K562 (cell line): Measurements from ENCODE around the gene ABCA4. TPM values are rescaled to one million over a fixed set of nuclear protein-coding genes. Genes with fewer than 3 reads are reported as not detected.

Experiments
- ATAC-seq: fragments of 200-7000 bp; cut with Tn5 transposase; 3 replicates; pipeline ENCODE4 v1.9.1; 2020; ENCODE audit warnings: moderate library complexity
- BruUV-seq: library from RNA; stranded (reverse); fragments of 400-500 nt; replicated peaks from 2 replicates; lab custom pipeline; 2021; lab: Mats Ljungman, UMichigan
- CTCF ChIA-PET: fragments of 300-600 bp; formaldehyde crosslinking; extraction: SDS; loops from one replicate; lab custom pipeline; 2021; ENCODE audit warnings: low intra/inter-chr PET ratio; lab: Yijun Ruan, JAX
- POLR2A ChIA-PET: fragments of 300-600, 350-650 bp; sonication (Branson Sonifier 250); formaldehyde crosslinking; extraction: SDS; loops from one replicate; lab custom pipeline; 2021; ENCODE audit warnings: antibody characterized with exemption, inconsistent platforms; lab: Yijun Ruan, JAX
- DNase-seq, 4 experiments: peaks; one replicate each; pipeline versions ENCODE4 v3.0.0 to v3.0.0-alpha.2; 2011 to 2018; ENCODE audit warnings: low spot score in 3 of 4, mixed read lengths in 3 of 4; ENCODE audit errors: extremely low read depth in 1 of 4
- FAIRE-seq: peaks from 2 replicates; lab custom pipeline; 2011; peaks lifted over from hg19 to GRCh38; lab: Jason Lieb, UNC
- H2AFZ ChIP-seq: 2 replicates; pipeline ENCODE4 v1.6.0; 2011; ENCODE audit warnings: low read depth, low read length, control low read depth, inconsistent platforms
- H3K27ac ChIP-seq: fragments of 200-600 bp; 3 replicates; pipeline ENCODE4 v1.8.0; 2011; ENCODE audit warnings: low read depth, mild to moderate bottlenecking, control low read depth, inconsistent platforms, low read length, moderate library complexity, mixed read lengths; ENCODE audit errors: extremely low read depth
- H3K27me3 ChIP-seq, 2 experiments: fragments of 300-600 bp in 1 of 2; 2 replicates in 1 of 2; 3 replicates in 1 of 2; pipeline versions ENCODE4 v1.6.0 to v1.8.0; 2011; ENCODE audit warnings: inconsistent platforms in 2 of 2, low read length in 2 of 2, mild to moderate bottlenecking in 1 of 2, mixed read lengths in 1 of 2, moderate library complexity in 1 of 2; ENCODE audit not compliant: control insufficient read depth in 2 of 2, insufficient read depth in 2 of 2
- H3K36me3 ChIP-seq: fragments of 300-600 bp; 3 replicates; pipeline ENCODE4 v1.8.0; 2011; ENCODE audit warnings: mild to moderate bottlenecking, low read length, inconsistent platforms; ENCODE audit not compliant: control insufficient read depth, insufficient read depth
- H3K4me1 ChIP-seq, 2 experiments: fragments of 200-600 bp in 1 of 2; replicated peaks in 1 of 2; 2 replicates in 1 of 2; 3 replicates in 1 of 2; pipeline versions ENCODE4 v1.5.1 to v1.8.0; 2011; ENCODE audit warnings: inconsistent platforms in 2 of 2, low read length in 2 of 2, mild to moderate bottlenecking in 1 of 2, mixed read lengths in 1 of 2, moderate library complexity in 1 of 2; ENCODE audit not compliant: control insufficient read depth in 2 of 2, insufficient read depth in 2 of 2
- H3K4me2 ChIP-seq: 2 replicates; pipeline ENCODE4 v1.6.1; 2011; ENCODE audit warnings: low read length, control low read depth, inconsistent platforms, mixed read lengths; ENCODE audit not compliant: insufficient read depth
- H3K4me3 ChIP-seq: fragments of 200-600 bp; sonication (generic), shearing (Covaris generic); 2 replicates; pipeline ENCODE4 v1.5.1; 2016; ENCODE audit warnings: control low read depth, inconsistent platforms
- H3K79me2 ChIP-seq: fragments of 200-600 bp; 3 replicates; pipeline ENCODE4 v1.8.0; 2011; ENCODE audit warnings: low read length, inconsistent platforms; ENCODE audit not compliant: control insufficient read depth, insufficient read depth
- H3K9ac ChIP-seq, 2 experiments: 2 replicates each; pipeline versions ENCODE4 v1.6.0 to v1.6.1; 2011; ENCODE audit warnings: low read depth in 2 of 2, low read length in 2 of 2, control low read depth in 1 of 2, inconsistent platforms in 1 of 2, mild to moderate bottlenecking in 1 of 2, mixed read lengths in 1 of 2; ENCODE audit not compliant: insufficient read depth in 1 of 2
- H3K9me1 ChIP-seq: one replicate; pipeline ENCODE4 v1.6.0; 2011; ENCODE audit warnings: inconsistent platforms, mild to moderate bottlenecking, low read length, moderate library complexity; ENCODE audit not compliant: control insufficient read depth, insufficient read depth
- H3K9me3 ChIP-seq: replicated peaks from 2 replicates; pipeline ENCODE4 v1.5.1; 2011; ENCODE audit warnings: low read depth, low read length, inconsistent platforms; ENCODE audit not compliant: control insufficient read depth, insufficient read depth
- H4K20me1 ChIP-seq: replicated peaks from 2 replicates; pipeline ENCODE4 v1.6.1; 2011; ENCODE audit warnings: low read length, inconsistent platforms, mixed read lengths; ENCODE audit not compliant: control insufficient read depth, insufficient read depth
- LEF1 ChIP-seq: fragments of 450-650 bp; IDR thresholded peaks from 2 replicates; pipeline ENCODE4 v1.6.1; 2016; ENCODE audit warnings: mild to moderate bottlenecking
- MECOM ChIP-seq: fragments of 250-450 bp; sonication (Bioruptor Pico); IDR thresholded peaks from 2 replicates; pipeline ENCODE4 v1.8.0; 2022; ENCODE audit warnings: inconsistent platforms
- PCBP1 ChIP-seq: fragments of 200-400 bp; formaldehyde crosslinking; IDR thresholded peaks from 2 replicates; pipeline ENCODE4 v1.6.1; 2018; ENCODE audit warnings: mild to moderate bottlenecking, low read depth, low read length; ENCODE audit not compliant: poor library complexity, severe bottlenecking
- TCF7 ChIP-seq: sonication (generic); IDR thresholded peaks from 2 replicates; pipeline ENCODE4 v1.6.1; 2016; ENCODE audit warnings: antibody characterized with exemption, borderline replicate concordance
- ZNF778 ChIP-seq: fragments of 450-650 bp; formaldehyde crosslinking; IDR thresholded peaks from 2 replicates; pipeline ENCODE4 v1.4.0; 2020; ENCODE audit warnings: mild to moderate bottlenecking, moderate library complexity
- WGBS: fragments of 100-300 bp; shearing (Covaris generic); methylation state at CpG from one replicate; pipeline ENCODE4 v1.1.6; 2016; ENCODE audit warnings: low coverage, mixed read lengths; ENCODE audit not compliant: insufficient coverage; ENCODE audit errors: missing lambda C conversion rate; 5-methylcytosine and 5-hydroxymethylcytosine counted together
- in situ Hi-C: fragments of 300-500 bp; cut with MboI; formaldehyde crosslinking; loops from 4 replicates; pipeline ENCODE4 v1.15.0; 2018; ENCODE audit warnings: inconsistent platforms, mixed read lengths
- intact Hi-C: fragments of 100-400 bp; cut with micrococcal nuclease; formaldehyde crosslinking; loops from 2 replicates; pipeline ENCODE4 v1.14.2; 2022
- polyA plus RNA-seq, 8 experiments: library from polyadenylated mRNA; depleted of rRNA in 4 of 8; stranded (reverse) in 5 of 8; unstranded in 3 of 8; fragments of >200 nt; fragmentation: Nextera tagmentation in 2 of 8; fragmentation: Illumina TruSeq in 1 of 8; extraction: Ambion mirVana in 2 of 8; extraction: Trizol in 1 of 8; gene quantifications; 2 replicates each; pipeline versions ENCODE4 v1.2.1 to v1.2.3, GENCODE V29; 2011 to 2014; ENCODE audit warnings: inconsistent platforms in 1 of 8, missing spikeins in 1 of 8
- total RNA-seq, 7 experiments: library from RNA; depleted of rRNA in 6 of 7; stranded (reverse); fragments of >200 nt in 6 of 7; fragmentation: Illumina TruSeq in 2 of 7; extraction: Trizol in 2 of 7; gene quantifications; 2 replicates each; pipeline versions ENCODE4 v1.2.1 to v1.2.3, GENCODE V29; 2011 to 2021; ENCODE audit warnings: low replicate concordance in 1 of 7
- TF ChIP-seq, protein P1 (sequence below): fragments of 250-450 bp; sonication (Bioruptor Pico); IDR thresholded peaks from 2 replicates; pipeline ENCODE4 v1.5.0; 2021; ENCODE audit warnings: mild to moderate bottlenecking, moderate library complexity

ABCA4 gene
- total and polyA plus RNA-seq, 9 of the 15 experiments (the other 6 are each of a cell fraction or from before 2014, with no cell fraction given): 0.01 to 0.04 TPM; not detected in 7

DNA sequence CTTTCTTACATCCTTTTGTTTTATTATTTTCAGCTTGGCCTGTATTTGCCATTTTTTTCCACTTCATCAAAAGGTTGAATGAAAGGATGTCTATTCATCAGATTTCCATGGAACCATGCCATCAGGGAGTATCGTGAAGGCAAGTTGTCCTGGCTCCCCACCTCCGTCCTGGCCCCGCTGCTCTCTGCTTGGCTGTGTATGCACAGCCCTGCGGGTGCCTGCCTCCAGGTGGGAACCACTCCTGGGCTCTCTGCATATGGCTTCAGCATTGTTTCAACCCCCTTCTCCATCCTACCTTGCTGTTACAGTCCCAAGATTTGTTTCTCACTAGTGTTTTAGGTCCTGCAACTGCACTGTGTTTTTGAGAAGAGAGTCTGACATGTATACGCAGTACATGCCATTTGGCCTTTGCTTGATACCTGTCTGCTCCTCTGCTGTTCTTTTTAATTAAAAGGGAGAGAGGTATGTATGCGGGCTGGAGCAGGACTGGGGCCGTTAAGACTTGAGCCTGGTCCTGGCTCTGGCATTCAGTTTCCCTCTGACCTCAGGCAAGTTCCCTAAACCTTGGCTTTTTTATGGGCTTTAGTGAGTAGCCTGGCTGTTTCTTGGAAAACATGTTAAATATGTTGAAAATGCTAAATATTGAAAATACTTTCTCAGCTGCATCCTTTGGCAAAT lies 141.8 kb downstream of the ABCA4 start:
- WGBS: 1% methylated on average over 7 of the region's 7 CpGs
- FAIRE-seq: no peak

More for the DNA sequence above, 141.8 kb downstream of the ABCA4 start:
- no peaks in the 10 kb centered on the region for H3K36me3 ChIP-seq
- no peak overlapping the region for H3K9ac ChIP-seq
- intact Hi-C loops (no loop called here), in situ Hi-C loops (no loop called here)
- H3K4me2 ChIP-seq: no peak overlapping the region
- H3K9me1 ChIP-seq: no peaks in the 10 kb centered on the region
- peaks cover 0 to 9% of the 10 kb centered on the region in 2 experiments; a peak in 2 of 5 replicates for H3K4me1 ChIP-seq
- DNase-seq (no peak), ATAC-seq (no peak)
- H3K79me2 ChIP-seq: no peaks in the 10 kb centered on the region
- POLR2A ChIA-PET: interaction anchor here (1.8 kb wide), 1 partner anchor 14 kb away, joined by 3 read pairs; no protein-coding TSS in a partner anchor
- H3K9me3 ChIP-seq: no peaks in the 10 kb centered on the region
- BruUV-seq: no TSS peak
- H3K4me3 ChIP-seq: no peak overlapping the region
- no peaks in the 10 kb centered on the region; the same call in 1 of the 2 replicates for H4K20me1 ChIP-seq
- H3K27me3 ChIP-seq: peaks cover 0 to 9% of the 10 kb centered on the region in 2 experiments; a peak in 2 of 5 replicates
- no peak overlapping the region for H3K27ac ChIP-seq
- CTCF ChIA-PET: no interaction called here
- TF ChIP-seq, protein P1, sequence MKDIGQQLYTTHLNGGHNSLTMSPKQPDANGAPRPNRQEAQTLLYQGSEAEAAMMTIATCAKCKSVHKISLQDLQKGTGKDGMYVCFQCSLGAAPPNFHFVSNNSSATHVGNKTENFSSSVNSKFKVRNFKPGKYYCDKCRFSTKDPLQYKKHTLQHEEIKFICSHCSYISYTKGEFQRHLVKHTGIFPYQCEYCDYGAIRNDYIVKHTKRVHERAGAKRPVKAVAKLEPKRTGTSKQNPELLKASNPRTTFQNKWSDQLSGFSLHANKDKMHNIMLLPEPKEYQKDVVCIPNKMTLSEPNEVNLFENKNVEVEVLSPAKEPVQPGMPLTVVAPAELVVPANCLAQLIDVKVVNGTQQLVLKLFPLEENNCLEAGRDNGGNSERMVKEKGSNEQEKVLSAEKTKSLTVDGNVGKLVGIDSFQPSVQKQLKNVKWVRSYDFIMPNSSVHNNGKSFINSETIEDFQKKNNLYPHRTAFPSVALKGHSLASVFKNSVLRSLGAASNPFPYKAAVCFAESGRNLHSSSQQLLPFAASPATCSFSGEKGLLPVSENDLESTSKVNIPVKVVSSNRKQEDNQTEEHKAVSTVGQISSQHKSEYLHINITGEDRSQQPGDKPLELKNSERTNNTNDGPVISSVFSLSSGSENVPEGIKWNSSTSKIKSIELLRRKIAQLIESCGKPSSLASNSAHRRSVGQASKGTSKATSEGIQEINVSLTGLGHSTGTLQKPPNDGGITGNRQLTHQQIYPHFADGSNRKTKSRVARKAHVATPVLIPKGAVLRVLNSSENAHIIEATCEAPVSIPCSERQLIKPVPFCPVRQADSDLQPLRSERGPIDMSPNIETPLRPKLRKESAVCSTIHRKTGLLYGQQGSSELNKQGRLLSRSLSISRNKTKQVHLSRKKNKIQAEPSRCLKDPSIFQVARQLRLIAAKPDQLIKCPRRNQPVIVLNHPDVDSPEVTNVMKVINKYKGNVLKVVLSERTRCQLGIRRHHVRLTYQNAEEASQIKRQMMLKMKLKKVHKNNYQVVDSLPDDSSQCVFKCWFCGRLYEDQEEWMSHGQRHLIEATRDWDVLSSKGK (CRISPR knock-in tag): no peak
- TF ChIP-seq PCBP1: no peak
- no peak for TF ChIP-seq MECOM
- TF ChIP-seq ZNF778 (CRISPR knock-in tag): no peak
- TF ChIP-seq TCF7: no peak
- TF ChIP-seq LEF1: no peak
- TF ChIP-seq, all 486 proteins: peak for 0
- H2AFZ ChIP-seq: no peak overlapping the region
